ENCODE measurements around the gene TROAP.

TROAP gene

GRCh38 chr12:49342914-49343731 is 20.1 kb downstream of the TROAP start:
- DNase-seq (ENCODE audit: low read depth in 2 of 2), result no peak

DNA sequence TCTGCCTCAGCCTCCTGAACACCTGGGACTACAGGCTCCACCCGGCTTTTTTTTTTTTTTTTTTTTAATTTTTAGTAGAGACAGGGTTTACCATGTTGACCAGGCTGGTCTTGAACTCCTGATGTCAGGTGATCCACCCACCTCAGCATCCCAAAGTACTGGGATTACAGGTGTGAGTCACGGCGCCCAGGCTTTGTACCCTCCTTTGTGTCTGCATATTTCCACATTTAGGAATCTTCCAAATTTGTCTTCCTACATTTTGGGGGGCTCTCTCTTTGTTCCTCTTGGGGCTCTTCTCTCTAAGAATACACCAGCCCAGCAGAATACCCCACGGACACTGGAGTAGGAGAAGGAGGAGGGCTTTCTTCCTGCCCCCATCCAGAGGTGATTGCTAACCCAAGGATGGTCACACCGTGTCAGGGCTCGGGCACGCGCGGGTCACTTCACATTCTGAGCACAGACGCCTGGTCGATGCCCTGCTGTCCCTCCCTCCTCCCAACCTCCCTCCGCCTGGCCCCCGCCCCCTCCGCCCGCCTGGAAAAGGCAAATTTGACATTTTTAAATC is 21.5 kb downstream of the TROAP start:
- no peak for DNase-seq (ENCODE audit: low read depth in 2 of 2)

GRCh38 chr12:49345051-49345824 is 22.2 kb downstream of the TROAP start:
- no peak for DNase-seq (ENCODE audit: low read depth in 2 of 2)

GRCh38 chr12:49345825-49346658 is 23.0 kb downstream of the TROAP start:
- DNase-seq (ENCODE audit: low read depth in 2 of 2), result no peak

- no peak for DNase-seq (ENCODE audit: low read depth in 2 of 2)
These were observed 23.7 kb downstream of the TROAP start, which contains the start of gene DNAJC22 for GRCh38 chr12:49346659-49347310. TSS of gene DNAJC22 (plus strand) at chr12:49346888. CDS start at chr12:49348873, 1,985 bp downstream.

- peak; percentile 67 to 82 for DNase-seq (ENCODE audit: low read depth in 2 of 2)
These were observed 24.5 kb downstream of the TROAP start for GRCh38 chr12:49347311-49348193.

DNA sequence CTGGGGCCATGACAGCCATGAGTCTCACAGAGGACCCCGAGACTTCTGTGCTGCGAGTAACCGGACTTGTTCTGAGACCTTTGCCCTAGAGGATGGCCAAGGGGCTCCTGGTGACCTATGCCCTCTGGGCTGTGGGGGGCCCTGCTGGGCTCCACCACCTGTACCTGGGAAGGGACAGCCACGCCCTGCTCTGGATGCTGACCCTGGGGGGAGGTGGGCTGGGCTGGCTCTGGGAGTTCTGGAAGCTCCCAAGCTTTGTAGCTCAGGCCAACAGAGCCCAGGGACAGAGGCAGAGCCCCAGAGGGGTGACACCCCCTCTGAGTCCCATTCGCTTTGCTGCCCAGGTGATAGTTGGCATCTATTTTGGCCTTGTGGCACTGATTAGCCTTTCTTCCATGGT is 25.7 kb downstream of the TROAP start:
- DNase-seq (ENCODE audit: low read depth in 2 of 2), result no peak

- no peak for DNase-seq (ENCODE audit: low read depth in 2 of 2)
These were observed 26.2 kb downstream of the TROAP start for GRCh38 chr12:49349266-49349665.

DNA sequence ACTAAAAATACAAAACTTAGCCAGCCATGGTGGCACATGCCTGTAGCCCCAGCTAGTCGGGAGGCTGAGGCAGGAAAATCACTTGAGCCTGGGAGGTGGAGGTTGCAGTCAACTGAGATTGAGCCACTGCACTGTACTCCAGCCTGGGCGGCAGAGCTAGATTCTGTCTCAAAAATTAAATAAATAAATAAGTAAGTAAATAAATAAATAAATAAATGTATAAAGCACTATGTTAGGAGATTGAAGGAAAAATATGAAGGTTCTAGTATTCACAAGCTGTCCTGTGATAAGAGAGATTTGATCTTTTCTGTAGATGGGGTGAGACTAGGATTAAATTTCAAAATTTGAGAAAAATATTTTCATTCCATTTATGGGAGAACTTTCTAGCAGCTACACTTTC is 29.3 kb downstream of the TROAP start:
- no peak for DNase-seq (ENCODE audit: low read depth in 2 of 2)

- no peak for DNase-seq (ENCODE audit: low read depth in 2 of 2)
These were observed 32.9 kb downstream of the TROAP start for GRCh38 chr12:49355913-49356312.

DNA sequence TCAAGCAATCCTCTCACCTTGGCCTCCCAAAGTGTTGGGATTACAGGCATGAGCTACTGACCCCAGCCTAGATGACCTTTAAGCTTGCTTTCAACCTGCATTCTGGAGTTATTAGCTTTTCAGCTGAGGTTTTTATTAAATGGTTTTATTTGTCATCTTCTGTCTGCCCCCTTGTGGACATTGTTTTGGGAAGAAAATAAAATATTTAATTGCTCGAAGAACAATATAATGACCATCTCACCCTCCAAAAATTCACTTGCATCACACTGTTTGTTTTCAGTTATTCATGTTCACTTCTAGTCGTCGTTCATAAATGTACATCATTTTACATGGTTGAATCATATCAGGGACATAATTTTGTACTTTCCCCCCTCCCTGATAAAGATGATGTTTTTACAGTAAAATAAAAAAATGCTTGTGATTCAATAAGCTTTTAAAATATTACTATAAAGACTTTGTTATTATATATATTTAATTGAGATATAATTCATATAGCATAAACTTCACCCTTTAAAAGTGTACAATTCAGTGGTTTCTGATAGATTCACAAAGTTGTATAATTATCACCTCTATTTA is 34.1 kb downstream of the TROAP start:
- DNase-seq (ENCODE audit: low read depth in 2 of 2), result no peak

- no peak for DNase-seq (ENCODE audit: low read depth in 2 of 2)
These were observed 35.6 kb downstream of the TROAP start for GRCh38 chr12:49358483-49359141.

DNA sequence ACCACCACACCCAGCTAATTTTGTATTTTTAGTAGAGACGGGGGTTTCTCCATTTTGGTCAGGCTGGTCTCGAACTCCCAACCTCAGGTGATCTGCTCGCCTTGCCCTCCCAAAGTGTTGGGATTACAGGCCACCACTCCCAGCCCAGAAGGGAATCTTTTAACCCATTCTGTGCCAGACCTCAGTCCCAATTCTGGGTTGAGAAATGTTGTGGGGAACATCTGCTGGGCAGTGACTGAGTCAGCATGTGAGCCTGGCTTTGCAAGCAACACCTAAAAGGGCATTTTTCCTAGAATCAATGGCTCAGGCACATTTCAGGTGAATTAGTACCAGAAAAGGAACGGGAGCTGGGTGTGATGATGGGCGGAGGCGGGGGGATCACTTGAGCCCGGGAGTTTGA is 36.6 kb downstream of the TROAP start:
- DNase-seq (ENCODE audit: low read depth in 2 of 2), result no peak

DNA sequence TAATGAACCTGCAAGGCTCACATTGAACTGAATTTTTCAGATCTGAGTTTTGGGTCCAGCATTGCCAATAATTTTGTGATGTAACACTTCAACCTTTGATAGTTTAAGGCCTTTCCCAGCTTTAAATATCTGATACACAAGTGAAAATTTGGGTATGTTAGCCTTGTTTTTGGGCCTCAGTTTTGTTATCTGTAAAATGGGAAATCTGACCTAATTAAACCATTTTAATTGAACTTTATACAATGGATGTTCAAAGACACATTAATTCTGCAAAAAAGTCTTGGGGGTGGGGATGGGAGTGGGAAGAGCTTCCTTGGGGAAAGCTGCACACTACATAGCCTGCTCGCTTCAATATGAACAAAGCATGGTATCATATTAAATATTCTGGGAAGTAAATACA is 39.0 kb downstream of the TROAP start:
- DNase-seq (ENCODE audit: low read depth in 2 of 2), result no peak

DNA sequence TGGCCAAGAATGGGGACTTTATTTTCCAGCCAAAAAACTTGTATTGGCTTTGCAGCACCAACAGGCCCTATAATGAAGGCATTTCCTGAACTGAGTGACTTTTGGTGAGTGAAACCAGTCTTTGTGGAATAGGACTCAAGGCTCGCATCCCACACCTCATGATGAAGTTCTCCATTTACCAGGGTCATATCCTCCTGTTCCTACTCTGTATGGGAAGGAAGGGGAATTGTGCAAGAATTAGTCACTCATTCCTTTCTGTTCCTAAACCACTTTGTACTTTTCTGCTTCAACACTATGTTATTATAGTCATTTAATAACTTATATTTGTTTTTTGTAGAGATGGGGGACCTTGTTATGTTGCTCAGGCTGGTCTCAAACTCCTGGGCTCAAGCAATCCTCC is 41.9 kb downstream of the TROAP start:
- DNase-seq (ENCODE audit: low read depth in 2 of 2), result no peak

GRCh38 chr12:49365542-49365941 is 42.5 kb downstream of the TROAP start:
- no peak for DNase-seq (ENCODE audit: low read depth in 2 of 2)

- DNase-seq (ENCODE audit: low read depth in 2 of 2), result no peak
These were observed 43.1 kb downstream of the TROAP start for GRCh38 chr12:49366096-49366651.

DNA sequence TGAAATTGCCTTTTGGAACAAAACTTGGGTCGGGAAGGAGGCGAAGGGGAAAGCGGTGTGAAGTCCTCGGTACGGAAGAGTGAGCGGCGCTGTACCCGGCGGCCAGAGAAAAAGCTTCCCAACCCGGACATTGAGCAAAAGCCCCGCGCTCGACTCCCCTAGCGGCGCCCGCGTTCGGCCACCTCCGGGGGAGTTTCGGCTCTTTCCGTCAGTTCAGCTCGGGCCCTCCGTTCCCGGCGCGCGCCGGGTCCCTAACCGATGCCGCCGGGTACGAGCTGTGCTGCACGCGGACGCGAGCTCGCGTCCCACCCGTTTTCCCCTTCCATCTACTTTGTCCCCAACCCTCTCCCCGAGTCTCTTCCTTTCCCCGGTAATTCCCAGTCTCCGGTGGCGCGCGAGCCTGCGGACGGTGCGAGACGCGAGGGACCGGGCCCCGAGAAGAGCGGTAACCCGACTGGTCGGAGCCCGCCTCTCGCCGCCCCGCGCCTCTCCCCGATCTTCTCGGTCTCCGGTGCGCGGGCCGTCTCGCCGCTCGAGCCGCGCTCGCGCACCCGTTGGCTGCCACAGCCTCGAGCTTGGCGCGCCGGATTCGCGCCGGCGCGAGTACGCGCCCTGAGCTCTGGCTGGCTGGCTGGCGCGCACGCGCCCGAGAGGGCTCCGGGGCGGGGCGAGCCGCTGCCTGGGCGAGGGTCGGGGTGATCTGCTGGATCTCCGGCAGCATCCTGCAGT is 43.8 kb downstream of the TROAP start:
- peak; percentile 80 to 86 for DNase-seq (ENCODE audit: low read depth in 2 of 2)

Measured in stimulated activated CD4-positive, alpha-beta T cell treated with anti-CD3 and anti-CD28 coated beads, Interleukin-4, amount 100 ng/mL, for 48 hours (primary cell).